Stomach (tissue), 4 donors: ENCODE results near the gene ZC3H10.

Source experiments
- CTCF ChIP-seq, 7 experiments: fragments of 450-650 bp in 4 of 7; fragments of 200-600 bp in 3 of 7; sonication (generic) in 3 of 7; IDR thresholded peaks; one replicate each; pipeline ENCODE4 v1.5.1; 2016 to 2019; ENCODE audit warnings: antibody characterized with exemption in 7 of 7, control low read depth in 2 of 7, mild to moderate bottlenecking in 1 of 7
- POLR2A ChIP-seq, 4 donors: fragments of 450-650 bp; IDR thresholded peaks; one replicate each; pipeline ENCODE4 v1.6.1; 2016; ENCODE audit warnings: antibody characterized with exemption in 4 of 4, control low read depth in 2 of 4, mild to moderate bottlenecking in 1 of 4, moderate library complexity in 1 of 4
- POLR2AphosphoS5 ChIP-seq, 3 donors: sonication (generic); formaldehyde crosslinking; IDR thresholded peaks; one replicate each; pipeline ENCODE4 v1.6.1; 2016; ENCODE audit warnings: antibody characterized with exemption in 3 of 3

GRCh38 chr12:56102683-56103065 lies 15.4 kb upstream of the ZC3H10 start:
- TF ChIP-seq POLR2AphosphoS5 (IDR thresholded peaks at IDR 0.05) (no peak), CTCF (IDR thresholded peaks at IDR 0.05) (no peak), POLR2A (IDR thresholded peaks at IDR 0.05) (no peak)
